Thyroid gland (tissue), 4 donors: ENCODE measurements around the gene DENND1A. TPM values are rescaled to one million over a fixed set of nuclear protein-coding genes. Genes with fewer than 3 reads are reported as not detected.

Experiments
- DNase-seq, 2 donors: peaks; one replicate each; pipeline ENCODE4 v3.0.0-alpha.2; 2019
- H3K27ac ChIP-seq, 3 donors: fragments of 200-600 bp; sonication (generic); 1 replicate in 2 of 3; 2 replicates in 1 of 3; pipeline ENCODE4 v1.5.1; 2016 to 2019; ENCODE audit warnings: mild to moderate bottlenecking in 1 of 3, moderate library complexity in 1 of 3
- H3K27me3 ChIP-seq: fragments of 200-600 bp; sonication (generic); one replicate; pipeline ENCODE4 v1.5.1; 2019
- H3K36me3 ChIP-seq, 2 donors: fragments of 200-600 bp; sonication (generic); one replicate each; pipeline ENCODE4 v1.5.1; 2016 to 2019
- H3K4me1 ChIP-seq, 2 donors: fragments of 200-600 bp; sonication (generic); one replicate each; pipeline ENCODE4 v1.5.1; 2017 to 2019
- H3K4me3 ChIP-seq, 3 donors: fragments of 200-600 bp; sonication (generic); replicated peaks in 1 of 3; 1 replicate in 2 of 3; 2 replicates in 1 of 3; pipeline ENCODE4 v1.5.1; 2016; ENCODE audit warnings: mild to moderate bottlenecking in 1 of 3
- H3K9me3 ChIP-seq: fragments of 200-600 bp; sonication (generic); one replicate; pipeline ENCODE4 v1.5.1; 2017
- POLR2A ChIP-seq, 2 donors: fragments of 450-650 bp; IDR thresholded peaks; one replicate each; pipeline ENCODE4 v1.6.1; 2017; ENCODE audit warnings: antibody characterized with exemption in 2 of 2, mild to moderate bottlenecking in 2 of 2, moderate library complexity in 1 of 2
- WGBS, 2 donors: methylation state at CpG; one replicate each; pipeline ENCODE4 v1.1.5; 2017; 5-methylcytosine and 5-hydroxymethylcytosine counted together
- intact Hi-C: fragments of 100-400 bp; cut with DNase I; formaldehyde crosslinking; loops from one replicate; pipeline ENCODE4 v1.15.1; 2023
- total RNA-seq, 4 donors: library from RNA; depleted of rRNA; stranded (reverse); fragments of >200 nt; gene quantifications; one replicate each; pipeline ENCODE4 v1.2.3, GENCODE V29; 2016
- TF ChIP-seq, protein P1 (sequence below), 6 experiments: fragments of 200-600 bp in 3 of 6; fragments of 450-650 bp in 3 of 6; sonication (generic) in 3 of 6; IDR thresholded peaks; one replicate each; pipeline ENCODE4 v1.5.1; 2016 to 2019; ENCODE audit warnings: antibody characterized with exemption in 6 of 6, mild to moderate bottlenecking in 2 of 6, inconsistent platforms in 1 of 6, moderate library complexity in 1 of 6

DENND1A gene
- total RNA-seq, 4 donors from 2014 or later = 18.8 to 34.4 (median 28.2) TPM

DNA sequence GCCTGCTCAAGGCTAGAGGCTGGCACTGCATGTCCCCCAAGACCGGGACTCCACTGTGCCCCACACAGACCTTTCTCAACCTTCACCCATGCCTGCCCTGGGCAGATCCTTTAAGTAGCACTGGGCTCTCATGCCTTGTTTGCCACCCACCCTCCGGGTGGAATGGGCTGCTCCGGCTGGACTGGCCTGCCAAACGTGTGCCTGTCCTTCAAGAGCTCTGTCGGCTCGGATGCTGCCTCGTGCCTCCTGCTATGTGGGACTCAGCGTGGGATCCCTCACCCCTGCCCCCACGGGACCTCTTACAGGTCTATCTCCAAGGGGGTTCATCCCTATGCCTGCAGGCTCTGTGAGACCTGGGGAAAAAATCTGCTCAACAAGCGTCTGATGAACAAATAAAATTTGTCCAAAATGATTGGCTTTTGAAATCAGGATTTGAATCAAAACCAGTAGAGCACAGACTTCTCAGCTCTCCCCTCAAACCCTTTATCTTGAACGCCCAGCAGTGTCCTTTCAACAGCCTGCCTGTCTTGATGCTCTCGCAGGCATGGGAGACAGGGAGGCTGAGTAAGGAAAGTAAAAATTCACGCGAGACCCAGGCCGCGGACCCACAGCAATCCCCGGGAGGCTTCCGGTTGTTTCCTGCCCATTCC is 517.6 kb downstream of the DENND1A start:
- 87 to 93% methylated on average over 18 of the region's 18 CpGs for WGBS, 2 donors
- TF ChIP-seq POLR2A (IDR thresholded peaks at IDR 0.05) = no peak
- TF ChIP-seq, protein P1, sequence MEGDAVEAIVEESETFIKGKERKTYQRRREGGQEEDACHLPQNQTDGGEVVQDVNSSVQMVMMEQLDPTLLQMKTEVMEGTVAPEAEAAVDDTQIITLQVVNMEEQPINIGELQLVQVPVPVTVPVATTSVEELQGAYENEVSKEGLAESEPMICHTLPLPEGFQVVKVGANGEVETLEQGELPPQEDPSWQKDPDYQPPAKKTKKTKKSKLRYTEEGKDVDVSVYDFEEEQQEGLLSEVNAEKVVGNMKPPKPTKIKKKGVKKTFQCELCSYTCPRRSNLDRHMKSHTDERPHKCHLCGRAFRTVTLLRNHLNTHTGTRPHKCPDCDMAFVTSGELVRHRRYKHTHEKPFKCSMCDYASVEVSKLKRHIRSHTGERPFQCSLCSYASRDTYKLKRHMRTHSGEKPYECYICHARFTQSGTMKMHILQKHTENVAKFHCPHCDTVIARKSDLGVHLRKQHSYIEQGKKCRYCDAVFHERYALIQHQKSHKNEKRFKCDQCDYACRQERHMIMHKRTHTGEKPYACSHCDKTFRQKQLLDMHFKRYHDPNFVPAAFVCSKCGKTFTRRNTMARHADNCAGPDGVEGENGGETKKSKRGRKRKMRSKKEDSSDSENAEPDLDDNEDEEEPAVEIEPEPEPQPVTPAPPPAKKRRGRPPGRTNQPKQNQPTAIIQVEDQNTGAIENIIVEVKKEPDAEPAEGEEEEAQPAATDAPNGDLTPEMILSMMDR (IDR thresholded peaks at IDR 0.05) = no peak

DNA sequence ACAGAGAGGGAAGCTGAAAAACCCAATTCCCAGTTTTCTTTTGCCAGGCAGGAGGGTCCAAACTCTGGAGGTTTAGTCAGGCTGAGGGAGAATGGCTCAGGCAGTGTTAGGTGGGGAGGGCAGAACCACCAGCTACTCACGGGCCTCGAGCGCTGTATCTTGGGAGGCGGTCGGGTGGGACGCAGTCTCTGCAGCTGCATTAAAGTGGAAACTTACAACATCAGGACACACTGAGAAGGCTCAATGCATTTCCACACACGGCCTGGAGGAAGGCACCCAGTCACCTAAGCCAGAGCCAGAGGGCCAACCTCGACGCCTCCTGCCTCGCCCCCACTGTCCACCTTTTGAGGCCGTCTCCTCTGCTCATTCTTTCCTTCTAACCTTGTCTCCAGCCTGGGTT is 518.3 kb downstream of the DENND1A start:
- no peak overlapping the region for H3K27ac ChIP-seq
- no peaks in the 10 kb centered on the region for H3K27me3 ChIP-seq
- H3K4me1 ChIP-seq = peaks cover 0 to 11% of the 10 kb centered on the region in 2 donors
- H3K36me3 ChIP-seq = no peaks in the 10 kb centered on the region
- intact Hi-C loops = no loop called here
- TF ChIP-seq, protein P1 (IDR thresholded peaks at IDR 0.05) = no peak
- TF ChIP-seq POLR2A (IDR thresholded peaks at IDR 0.05) = no peak
- H3K9me3 ChIP-seq = no peaks in the 10 kb centered on the region
- WGBS, 2 donors = 90 to 97% methylated on average over 8 to 11 of the region's 11 CpGs
- H3K4me3 ChIP-seq = no peak overlapping the region
- no peak for DNase-seq

More for the DNA sequence above, 517.6 kb downstream of the DENND1A start:
- H3K27me3 ChIP-seq = no peaks in the 10 kb centered on the region
- intact Hi-C loops = no loop called here
- H3K4me1 ChIP-seq = peaks cover 0 to 11% of the 10 kb centered on the region in 2 donors
- H3K4me3 ChIP-seq = no peak overlapping the region
- DNase-seq = no peak
- H3K36me3 ChIP-seq = no peaks in the 10 kb centered on the region
- H3K9me3 ChIP-seq = no peaks in the 10 kb centered on the region
- H3K27ac ChIP-seq = no peak overlapping the region

GRCh38 chr9:123411191-123411590 is 518.7 kb downstream of the DENND1A start:
- no peak for DNase-seq
- WGBS, 2 donors = 97 to 98% methylated on average over 7 to 10 of the region's 10 CpGs
- Histone ChIP-seq H3K4me1 (peaks cover 0 to 7% of the 10 kb centered on the region in 2 donors), H3K9me3 (no peaks in the 10 kb centered on the region), H3K36me3 (no peaks in the 10 kb centered on the region), H3K27me3 (no peaks in the 10 kb centered on the region), H3K27ac (no peak overlapping the region), H3K4me3 (no peak overlapping the region)
- intact Hi-C loops = no loop called here
- no peak for TF ChIP-seq POLR2A (IDR thresholded peaks at IDR 0.05)
- TF ChIP-seq, protein P1 (IDR thresholded peaks at IDR 0.05) = no peak

DNA sequence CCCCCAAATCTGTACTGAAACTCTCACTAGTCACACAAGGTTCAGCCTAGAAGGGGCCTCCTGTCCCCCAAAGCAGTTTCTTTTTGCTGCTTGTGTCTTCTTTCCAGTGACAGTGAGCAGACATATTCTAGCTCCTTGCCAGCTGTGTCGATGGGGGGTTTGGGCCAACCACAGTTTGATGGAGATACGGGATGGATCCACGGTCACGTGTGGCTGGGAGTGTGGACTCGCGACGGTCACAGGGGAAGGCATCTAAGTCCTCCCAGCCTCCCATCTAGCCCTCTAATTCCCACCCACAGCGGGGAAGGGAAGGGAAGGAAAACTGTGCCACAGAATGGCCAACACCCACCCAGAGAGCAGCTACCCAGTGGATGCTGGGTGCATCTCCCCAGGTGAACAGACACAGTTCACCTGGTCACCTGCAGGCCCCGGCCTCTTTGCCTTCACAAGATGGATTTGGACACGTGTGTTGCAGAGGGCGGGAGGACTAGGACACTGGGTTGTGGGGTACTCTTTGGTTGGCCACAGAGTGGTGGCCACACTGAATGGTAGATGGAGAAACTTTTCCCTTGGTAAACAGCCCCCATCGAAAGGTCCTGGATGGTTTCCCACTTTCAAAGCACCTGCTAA is 519.5 kb downstream of the DENND1A start:
- TF ChIP-seq POLR2A (IDR thresholded peaks at IDR 0.05) = no peak
- TF ChIP-seq, protein P1 (IDR thresholded peaks at IDR 0.05) = no peak

More for the DNA sequence above, 519.5 kb downstream of the DENND1A start:
- Histone ChIP-seq H3K27me3 (no peaks in the 10 kb centered on the region), H3K4me1 (no peaks in the 10 kb centered on the region), H3K36me3 (no peaks in the 10 kb centered on the region), H3K27ac (no peak overlapping the region), H3K9me3 (no peaks in the 10 kb centered on the region), H3K4me3 (no peak overlapping the region)
- WGBS, 2 donors = 91 to 95% methylated on average over 12 of the region's 12 CpGs
- intact Hi-C loops = no loop called here
- DNase-seq = no peak
